Neural cell (in vitro differentiated cells): ENCODE data around the gene CHORDC1. TPM values are rescaled to one million over a fixed set of nuclear protein-coding genes. Genes with fewer than 3 reads are reported as not detected.

ENCODE experiments used
- H2AFZ ChIP-seq: fragments of 200-600, 300-800 bp; sonication (generic), shearing (Covaris generic); 2 replicates; pipeline ENCODE4 v1.6.0; 2014; ENCODE audit warnings: low read depth, mild to moderate bottlenecking, antibody characterized with exemption, low read length, moderate library complexity
- H3F3A ChIP-seq: fragments of 200-600 bp; shearing (Covaris generic); 2 replicates; pipeline ENCODE4 v1.6.1; 2016; ENCODE audit warnings: mild to moderate bottlenecking, moderate library complexity, mixed read lengths, antibody characterized with exemption, low read length; ENCODE audit not compliant: insufficient read depth, poor library complexity, severe bottlenecking
- H3K27ac ChIP-seq: fragments of 200-600, 300-800 bp; sonication (generic), shearing (Covaris generic); 2 replicates; pipeline ENCODE4 v1.5.1; 2014; ENCODE audit warnings: mild to moderate bottlenecking, low read length, moderate library complexity
- H3K27me3 ChIP-seq: fragments of 300-800, 200-600 bp; sonication (generic), shearing (Covaris generic); 2 replicates; pipeline ENCODE4 v1.6.0; 2014; ENCODE audit warnings: mild to moderate bottlenecking, low read depth, low read length, moderate library complexity; ENCODE audit not compliant: insufficient read depth
- H3K36me3 ChIP-seq: fragments of 300-800, 200-600 bp; sonication (generic), shearing (Covaris generic); 2 replicates; pipeline ENCODE4 v1.5.1; 2014; ENCODE audit warnings: mild to moderate bottlenecking, antibody characterized with exemption, low read length, moderate library complexity; ENCODE audit not compliant: insufficient read depth
- H3K4me2 ChIP-seq: fragments of 300-800, 200-600 bp; sonication (generic), shearing (Covaris generic); 2 replicates; pipeline ENCODE4 v1.6.0; 2014; ENCODE audit warnings: mild to moderate bottlenecking, low read length
- H3K4me3 ChIP-seq: fragments of 300-800, 200-600 bp; sonication (generic), shearing (Covaris generic); 2 replicates; pipeline ENCODE4 v1.5.1; 2014; ENCODE audit warnings: mild to moderate bottlenecking, low read length, moderate library complexity
- H3K79me2 ChIP-seq: fragments of 200-600 bp; shearing (Covaris generic); replicated peaks from 2 replicates; pipeline ENCODE4 v1.6.0; 2014; ENCODE audit warnings: mild to moderate bottlenecking, low read length, moderate library complexity; ENCODE audit not compliant: insufficient read depth
- H3K9ac ChIP-seq: fragments of 300-800, 200-600 bp; sonication (generic), shearing (Covaris generic); 2 replicates; pipeline ENCODE4 v1.6.1; 2016; ENCODE audit warnings: mild to moderate bottlenecking, low read length, mixed read lengths
- H3K9me2 ChIP-seq: fragments of 200-600 bp; shearing (Covaris generic); 2 replicates; pipeline ENCODE4 v1.6.1; 2016; ENCODE audit warnings: mild to moderate bottlenecking, low read length, mixed read lengths; ENCODE audit not compliant: insufficient read depth
- H3K9me3 ChIP-seq: fragments of 200-600, 300-800 bp; sonication (generic), shearing (Covaris generic); 2 replicates; pipeline ENCODE4 v1.6.1; 2016; ENCODE audit warnings: mild to moderate bottlenecking, mixed run types, low read length, moderate library complexity, mixed read lengths
- H4K20me1 ChIP-seq: fragments of 200-600 bp; shearing (Covaris generic); 2 replicates; pipeline ENCODE4 v1.6.1; 2016; ENCODE audit warnings: mild to moderate bottlenecking, mixed run types; ENCODE audit not compliant: insufficient read depth
- CTCF ChIP-seq: fragments of 450-650 bp; IDR thresholded peaks from 2 replicates; pipeline ENCODE4 v1.5.1; 2014; ENCODE audit warnings: antibody characterized with exemption, mild to moderate bottlenecking, moderate library complexity; ENCODE audit not compliant: poor library complexity, severe bottlenecking
- EP300 ChIP-seq: fragments of 450-650 bp; conservative IDR thresholded peaks from 2 replicates; pipeline ENCODE4 v1.6.1; 2014; ENCODE audit warnings: antibody characterized with exemption, mild to moderate bottlenecking, moderate library complexity; ENCODE audit not compliant: poor library complexity, severe bottlenecking
- EZH2 ChIP-seq: fragments of 200-600, 300-800 bp; shearing (Covaris generic), sonication (generic); IDR thresholded peaks from 2 replicates; pipeline ENCODE4 v1.6.1; 2014; ENCODE audit warnings: antibody characterized with exemption, low read length, borderline replicate concordance, mild to moderate bottlenecking; ENCODE audit not compliant: insufficient read depth, poor library complexity, severe bottlenecking
- MXI1 ChIP-seq: fragments of 450-650 bp; conservative IDR thresholded peaks from 2 replicates; pipeline ENCODE4 v1.6.1; 2014; ENCODE audit warnings: antibody characterized with exemption, mild to moderate bottlenecking; ENCODE audit not compliant: poor library complexity, severe bottlenecking
- POLR2AphosphoS5 ChIP-seq: IDR thresholded peaks from 2 replicates; pipeline ENCODE4 v1.6.1; 2012
- RAD21 ChIP-seq: fragments of 450-650 bp; conservative IDR thresholded peaks from 2 replicates; pipeline ENCODE4 v1.6.1; 2014; ENCODE audit warnings: antibody characterized with exemption, mild to moderate bottlenecking, moderate library complexity
- REST ChIP-seq: IDR thresholded peaks from 2 replicates; pipeline ENCODE4 v1.6.1; 2012; ENCODE audit warnings: borderline replicate concordance
- SMC3 ChIP-seq: fragments of 450-650 bp; conservative IDR thresholded peaks from 2 replicates; pipeline ENCODE4 v1.6.1; 2014; ENCODE audit warnings: antibody characterized with exemption, mild to moderate bottlenecking, moderate library complexity; ENCODE audit not compliant: poor library complexity
- TAF1 ChIP-seq: IDR thresholded peaks from 2 replicates; pipeline ENCODE4 v1.6.1; 2012; ENCODE audit warnings: low read depth
- polyA plus RNA-seq: library from polyadenylated mRNA; depleted of rRNA; stranded (reverse); fragments of >200 nt; gene quantifications from 2 replicates; pipeline ENCODE4 v1.2.3, GENCODE V29; 2014

Gene CHORDC1
- polyA plus RNA-seq, 1 donor from 2014 or later, result 63.9 TPM

- H4K20me1 ChIP-seq, result no peaks in the 10 kb centered on the region
- H2AFZ ChIP-seq, result no peak overlapping the region
- H3K27ac ChIP-seq, result no peak overlapping the region
- H3K36me3 ChIP-seq, result no peaks in the 10 kb centered on the region
- H3K9me3 ChIP-seq, result no peaks in the 10 kb centered on the region
- no peak overlapping the region for H3K4me2 ChIP-seq
- H3F3A ChIP-seq, result no peaks in the 10 kb centered on the region
- no peak overlapping the region for H3K4me3 ChIP-seq
- no peaks in the 10 kb centered on the region for H3K79me2 ChIP-seq
- TF ChIP-seq TAF1, result no peak
- no peak for TF ChIP-seq EZH2
- no peak overlapping the region for H3K9ac ChIP-seq
- no peaks in the 10 kb centered on the region for H3K9me2 ChIP-seq
- no peaks in the 10 kb centered on the region for H3K27me3 ChIP-seq
These were observed 33.7 kb upstream of the CHORDC1 start for GRCh38 chr11:90256404-90257157.

GRCh38 chr11:90254065-90254464 lies 31.2 kb upstream of the CHORDC1 start:
- no peak overlapping the region for H2AFZ ChIP-seq
- H3K4me2 ChIP-seq, result no peak overlapping the region
- H3K9me2 ChIP-seq, result no peaks in the 10 kb centered on the region
- H4K20me1 ChIP-seq, result no peaks in the 10 kb centered on the region
- no peaks in the 10 kb centered on the region for H3K36me3 ChIP-seq
- H3F3A ChIP-seq, result no peaks in the 10 kb centered on the region
- H3K9me3 ChIP-seq, result no peaks in the 10 kb centered on the region
- no peaks in the 10 kb centered on the region for H3K79me2 ChIP-seq
- H3K4me3 ChIP-seq, result no peak overlapping the region
- H3K27ac ChIP-seq, result no peak overlapping the region
- H3K9ac ChIP-seq, result no peak overlapping the region
- H3K27me3 ChIP-seq, result no peaks in the 10 kb centered on the region
- TF ChIP-seq CTCF (no peak), RAD21 (no peak), MXI1 (no peak), EP300 (no peak), REST (no peak), POLR2AphosphoS5 (no peak), TAF1 (no peak), SMC3 (no peak), EZH2 (no peak)
